ENCODE measurements around the gene COL18A1. TPM values are rescaled to one million over a fixed set of nuclear protein-coding genes. Genes with fewer than 3 reads are reported as not detected.

Gene COL18A1
- polyA plus RNA-seq, 1 donor (not counting 4 experiments of a cell fraction or from before 2014, with no cell fraction given), result 13.0 TPM

- H3K79me2 ChIP-seq (ENCODE audit: control insufficient read depth, insufficient read depth, low read length), result no peaks in the 10 kb centered on the region
- H3K9me1 ChIP-seq (ENCODE audit: control insufficient read depth, extremely low read depth, insufficient read depth, low read length), result no peaks in the 10 kb centered on the region
- H3K4me2 ChIP-seq (ENCODE audit: control insufficient read depth, extremely low read depth, insufficient read depth, low read depth, low read length), result no peak overlapping the region
- dilution Hi-C loops (cut with MboI; ENCODE audit: extremely low pct_ligation_motif_present, low sequenced_read_pairs), result no loop called here
- no peaks in the 10 kb centered on the region for H3K9me3 ChIP-seq (ENCODE audit: control insufficient read depth, low read depth, low read length)
- H3K9ac ChIP-seq (ENCODE audit: control insufficient read depth, extremely low read depth, insufficient read depth, low read length), result no peak overlapping the region
- H3K36me3 ChIP-seq (ENCODE audit: control insufficient read depth in 2 of 2, extremely low read depth in 1 of 2, insufficient read depth in 2 of 2, low read length in 2 of 2), result no peaks in the 10 kb centered on the region
- FAIRE-seq (no peak), DNase-seq (ENCODE audit: low read depth, low spot score) (no peak)
- TF ChIP-seq EZH2 (IDR thresholded peaks at IDR 0.05; ENCODE audit: low read length), result no peak
- no peak for TF ChIP-seq CTCF (optimal IDR thresholded peaks at IDR 0.05 in 1 of 3, IDR thresholded peaks at IDR 0.05 in 1 of 3, conservative IDR thresholded peaks at IDR 0.05 in 1 of 3; ENCODE audit: extremely low read depth in 1 of 3, insufficient read depth in 2 of 3, low read length in 3 of 3)
- H3K27ac ChIP-seq (ENCODE audit: control insufficient read depth, insufficient read depth, low read length), result no peak overlapping the region
- H4K20me1 ChIP-seq (ENCODE audit: control insufficient read depth, extremely low read depth, insufficient read depth, low read length), result no peaks in the 10 kb centered on the region
- no peak overlapping the region for H3K4me3 ChIP-seq (ENCODE audit: control insufficient read depth in 2 of 3, extremely low read depth in 1 of 3, insufficient read depth in 2 of 3, low read depth in 1 of 3, low read length in 3 of 3)
- H2AFZ ChIP-seq (ENCODE audit: control insufficient read depth, low read length), result no peak overlapping the region
- peaks cover 11% of the 10 kb centered on the region for H3K27me3 ChIP-seq (ENCODE audit: control insufficient read depth, extremely low read depth, insufficient read depth, low read length)
- H3K4me1 ChIP-seq (ENCODE audit: control insufficient read depth, extremely low read depth, insufficient read depth, low read length), result no peaks in the 10 kb centered on the region
Observed at GRCh38 chr21:45551316-45551715, 146.4 kb downstream of the COL18A1 start.

GRCh38 chr21:45551783-45552695 is 147.1 kb downstream of the COL18A1 start:
- H4K20me1 ChIP-seq (ENCODE audit: control insufficient read depth, extremely low read depth, insufficient read depth, low read length), result no peaks in the 10 kb centered on the region
- H3K4me2 ChIP-seq (ENCODE audit: control insufficient read depth, extremely low read depth, insufficient read depth, low read depth, low read length), result no peak overlapping the region
- no peak overlapping the region for H3K9ac ChIP-seq (ENCODE audit: control insufficient read depth, extremely low read depth, insufficient read depth, low read length)
- H3K9me1 ChIP-seq (ENCODE audit: control insufficient read depth, extremely low read depth, insufficient read depth, low read length), result no peaks in the 10 kb centered on the region
- no peaks in the 10 kb centered on the region for H3K79me2 ChIP-seq (ENCODE audit: control insufficient read depth, insufficient read depth, low read length)
- peaks cover 13% of the 10 kb centered on the region for H3K27me3 ChIP-seq (ENCODE audit: control insufficient read depth, extremely low read depth, insufficient read depth, low read length)
- no peaks in the 10 kb centered on the region for H3K4me1 ChIP-seq (ENCODE audit: control insufficient read depth, extremely low read depth, insufficient read depth, low read length)
- TF ChIP-seq CTCF (optimal IDR thresholded peaks at IDR 0.05 in 1 of 3, IDR thresholded peaks at IDR 0.05 in 1 of 3, conservative IDR thresholded peaks at IDR 0.05 in 1 of 3; ENCODE audit: extremely low read depth in 1 of 3, insufficient read depth in 2 of 3, low read length in 3 of 3) (no peak), EZH2 (IDR thresholded peaks at IDR 0.05; ENCODE audit: low read length) (no peak)
- H3K36me3 ChIP-seq (ENCODE audit: control insufficient read depth in 2 of 2, extremely low read depth in 1 of 2, insufficient read depth in 2 of 2, low read length in 2 of 2), result no peaks in the 10 kb centered on the region
- no peak overlapping the region for H3K4me3 ChIP-seq (ENCODE audit: control insufficient read depth in 2 of 3, extremely low read depth in 1 of 3, insufficient read depth in 2 of 3, low read depth in 1 of 3, low read length in 3 of 3)
- H3K27ac ChIP-seq (ENCODE audit: control insufficient read depth, insufficient read depth, low read length), result no peak overlapping the region
- no peak overlapping the region for H2AFZ ChIP-seq (ENCODE audit: control insufficient read depth, low read length)
- FAIRE-seq (no peak), DNase-seq (ENCODE audit: low read depth, low spot score) (no peak)
- H3K9me3 ChIP-seq (ENCODE audit: control insufficient read depth, low read depth, low read length), result no peaks in the 10 kb centered on the region
- dilution Hi-C loops (cut with MboI; ENCODE audit: extremely low pct_ligation_motif_present, low sequenced_read_pairs), result no loop called here

Measured in keratinocyte (primary cell).